ENCODE measurements around the gene STARD5.

DNA sequence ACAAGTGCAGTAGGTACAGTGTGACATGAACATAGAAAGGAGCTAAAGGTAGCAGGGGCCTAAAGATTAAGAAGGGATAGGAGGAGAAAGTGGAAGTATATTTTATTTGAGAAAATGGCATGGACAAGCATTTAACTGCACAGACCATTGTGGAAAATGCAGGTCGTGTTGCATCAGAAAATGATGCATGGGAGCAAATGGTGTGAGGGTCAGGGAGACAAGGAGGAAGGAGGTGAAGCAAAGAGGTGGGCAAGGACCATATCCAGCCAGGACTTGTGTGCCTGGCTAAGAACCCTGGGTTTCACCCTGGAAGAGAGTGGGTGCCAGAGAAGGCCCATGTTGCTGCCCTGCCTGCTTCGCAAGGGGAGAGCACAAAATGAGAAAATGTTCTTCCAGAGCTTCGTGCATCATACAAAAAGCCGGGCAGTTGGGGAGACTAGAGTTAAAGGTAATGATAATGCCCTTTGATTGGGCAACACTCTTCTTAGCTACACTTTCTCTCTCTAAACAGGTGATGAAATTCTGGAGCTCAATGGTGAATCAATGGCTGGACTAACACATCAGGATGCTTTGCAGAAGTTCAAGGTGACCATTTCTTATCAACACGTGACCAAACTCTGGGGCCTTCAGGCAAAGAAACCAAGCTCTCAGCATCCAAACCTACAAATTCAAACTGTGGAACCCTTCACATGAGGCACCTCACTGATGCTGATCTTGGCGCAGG is 45.5 kb downstream of the STARD5 start:
- TF ChIP-seq EZH2 (IDR thresholded peaks at IDR 0.05; ENCODE audit: insufficient read depth, poor library complexity, severe bottlenecking): no peak
- TF ChIP-seq EZH2phosphoT487 (IDR thresholded peaks at IDR 0.05; ENCODE audit: insufficient read depth, low read depth): no peak
